ENCODE data around the gene CLBA1.

Gene CLBA1

DNA sequence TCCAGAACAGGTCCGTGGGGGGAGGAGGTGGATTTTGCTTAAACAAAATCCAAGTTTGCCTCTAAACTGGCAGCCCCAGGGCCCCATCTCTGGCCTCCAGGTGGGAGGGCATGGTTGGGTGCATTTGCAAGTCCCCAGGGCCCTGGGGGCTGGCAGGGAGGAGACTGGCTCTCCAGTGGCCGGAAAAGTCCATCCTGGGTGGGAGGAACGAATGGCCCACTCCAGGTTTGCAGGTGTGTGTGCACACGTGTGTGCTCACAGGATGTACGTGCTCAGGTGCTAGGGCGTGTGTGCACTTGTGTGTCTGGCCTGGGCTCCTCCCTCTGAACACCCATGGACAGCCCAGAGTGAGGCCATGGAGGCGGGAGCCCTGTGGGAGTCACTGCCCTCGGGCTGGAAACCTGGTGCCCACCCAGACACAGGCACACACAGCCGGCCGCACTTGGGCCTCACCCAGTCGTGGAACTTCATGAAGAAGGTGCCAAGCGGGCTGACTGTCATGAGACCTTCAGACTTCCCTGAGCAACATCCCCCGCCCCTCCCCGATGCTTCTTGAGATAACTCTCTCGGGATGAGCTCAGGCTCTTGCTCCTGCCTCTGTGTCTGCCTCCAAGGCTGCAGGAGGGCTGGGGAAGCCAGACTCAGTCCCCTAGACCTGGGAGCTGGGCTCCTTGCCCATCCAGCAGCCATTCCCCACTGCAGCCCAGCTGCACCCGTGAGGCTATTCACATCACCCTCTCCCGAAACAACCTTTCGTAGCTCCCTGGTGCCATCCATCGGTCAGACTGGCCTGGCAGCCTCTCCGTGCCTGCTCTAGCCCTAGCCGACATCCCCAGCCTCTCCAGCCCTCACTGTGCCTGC lies 16.8 kb upstream of the CLBA1 start:
- no peak for DNase-seq

DNA sequence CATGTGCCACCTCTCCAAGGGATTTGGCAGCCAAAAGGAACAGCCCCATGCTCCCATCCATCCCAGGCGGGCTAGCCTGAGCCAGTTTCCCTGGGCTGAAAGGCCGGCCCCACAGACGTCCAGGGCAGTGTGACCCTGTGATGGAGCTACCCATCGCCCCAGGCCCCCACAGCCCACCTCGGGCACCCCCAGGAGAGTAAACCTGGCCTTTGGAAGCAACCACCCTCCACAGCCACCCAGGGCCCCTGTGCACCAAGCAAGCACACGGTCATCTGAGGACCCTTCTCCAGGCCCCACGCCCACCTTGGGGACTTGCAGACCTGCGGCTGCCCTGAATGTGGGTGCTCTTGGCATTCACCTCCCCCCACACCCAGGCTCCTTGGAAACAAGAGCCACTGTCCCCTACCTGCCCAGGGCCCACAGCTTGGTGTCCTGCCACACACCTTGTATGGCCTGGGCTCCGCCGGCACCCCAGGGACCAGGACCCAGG lies 15.8 kb upstream of the CLBA1 start:
- no peak for DNase-seq

DNA sequence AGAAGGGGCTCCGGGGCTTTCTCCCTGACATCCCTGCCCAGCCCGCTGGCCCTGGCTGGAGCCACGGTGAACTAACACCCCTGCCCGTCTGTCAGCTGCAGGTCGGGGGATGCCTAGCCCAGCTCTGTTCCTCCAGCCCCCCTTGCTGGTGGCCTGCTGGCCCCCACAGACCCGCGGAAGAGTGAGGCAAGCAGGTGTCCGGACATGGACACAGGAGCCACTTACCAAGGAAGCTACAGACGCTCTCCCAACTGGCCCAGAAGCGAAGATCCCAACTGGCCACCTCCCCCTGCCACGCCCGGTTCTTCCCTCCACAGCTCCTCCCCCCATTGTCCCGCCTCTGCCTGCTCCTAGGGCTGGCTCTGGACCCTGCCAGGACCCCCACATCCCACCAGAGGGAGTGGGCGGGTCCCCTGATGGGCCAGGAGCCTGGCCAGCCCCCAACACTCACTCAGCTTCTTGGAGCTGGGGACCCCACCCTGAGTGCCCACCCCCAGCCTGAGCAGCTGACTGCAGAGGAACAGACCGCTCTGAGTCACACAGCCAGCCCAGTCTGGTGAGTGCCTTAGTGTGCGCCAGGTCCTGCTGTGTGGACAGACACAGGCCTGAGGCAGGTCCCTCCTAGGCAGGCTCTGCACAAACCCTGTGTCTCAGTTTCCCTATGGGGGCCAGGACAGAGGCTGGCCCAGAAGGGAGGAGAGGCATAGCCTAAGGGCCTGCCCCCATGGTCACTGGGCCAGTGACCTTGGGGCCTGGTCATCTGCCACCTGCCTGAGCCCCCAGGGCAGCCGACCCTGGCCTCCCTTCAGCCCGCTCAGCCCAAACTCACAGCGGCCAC lies 15.1 kb upstream of the CLBA1 start:
- peak; percentile 30 to 59 for DNase-seq

DNA sequence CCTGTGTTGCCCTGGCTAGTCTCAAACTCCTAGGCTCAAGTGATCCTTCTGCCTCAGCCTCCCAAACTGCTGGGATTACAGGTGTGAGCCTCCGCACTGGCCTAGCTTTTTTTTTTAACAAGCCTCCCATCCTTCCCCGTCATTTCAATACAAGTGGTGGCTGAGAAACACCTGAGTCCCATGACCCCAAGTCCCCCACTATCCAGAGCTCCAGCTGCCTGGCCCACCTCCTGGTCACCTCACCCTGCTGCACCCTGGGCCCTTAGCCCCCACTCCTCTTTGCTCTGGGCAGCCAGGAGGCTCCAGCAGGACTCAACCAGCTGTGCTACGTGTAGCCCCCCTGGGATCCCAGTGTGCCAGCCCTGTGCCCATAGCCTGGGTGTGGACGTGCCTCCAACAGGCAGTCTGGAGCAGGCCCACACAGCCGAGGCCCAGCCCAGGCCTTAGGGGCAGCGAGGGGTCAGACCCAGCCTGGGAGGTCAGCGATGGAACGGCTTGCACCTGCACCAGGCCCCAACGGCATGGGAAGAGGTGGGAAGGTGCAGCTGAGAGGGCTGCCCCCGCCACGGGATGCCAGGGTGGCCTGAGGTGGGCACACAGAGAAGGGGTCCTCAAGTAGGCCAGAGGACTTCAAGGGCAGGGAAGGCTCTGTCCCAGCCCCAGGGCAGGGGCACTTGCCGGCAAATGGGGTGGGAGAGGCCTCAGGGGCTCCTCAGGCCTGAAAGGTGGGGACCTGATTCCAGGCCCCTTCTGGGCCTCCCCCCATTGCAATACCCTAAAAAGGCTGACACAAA lies 13.9 kb upstream of the CLBA1 start:
- no peak for DNase-seq

DNA sequence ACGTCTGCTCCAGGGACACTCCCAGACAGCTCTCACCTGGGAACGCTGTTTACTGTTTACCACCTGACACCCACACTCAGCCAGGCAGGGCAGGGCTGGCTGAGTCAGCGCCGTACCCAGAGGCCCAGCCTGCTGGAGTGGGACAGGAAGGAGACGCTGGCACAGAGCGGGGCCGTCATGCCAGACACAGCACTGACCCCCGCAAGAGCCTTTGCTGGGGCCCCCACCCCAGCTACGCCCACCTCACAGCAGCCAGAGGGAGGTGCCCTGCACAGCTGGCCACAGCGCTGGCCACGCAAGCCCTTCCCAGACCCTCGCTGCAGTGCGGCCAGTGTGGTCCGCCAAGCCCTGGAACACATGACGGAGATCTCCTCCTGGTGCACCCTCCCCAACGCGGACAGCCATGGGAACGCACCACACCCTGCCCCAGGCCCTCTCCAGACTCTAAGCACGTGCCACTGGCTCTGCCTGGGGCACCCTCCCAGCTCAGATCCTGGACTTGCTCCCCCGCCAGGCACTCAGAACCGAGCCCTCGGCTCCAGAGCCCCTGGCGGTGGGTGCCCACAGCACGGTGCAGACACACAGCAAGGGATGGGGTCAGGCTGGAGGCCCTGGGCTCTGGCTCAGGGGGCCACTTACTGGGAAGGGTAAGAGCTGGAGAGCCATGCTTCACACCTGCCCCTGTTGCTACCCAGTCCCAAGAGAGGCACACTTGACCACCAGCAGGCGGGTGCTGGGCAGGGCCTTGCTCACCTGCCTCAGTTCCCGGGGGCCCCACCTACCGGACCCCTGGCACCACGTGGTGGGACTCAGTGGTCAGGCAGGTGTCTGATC lies 13.1 kb upstream of the CLBA1 start:
- DNase-seq = no peak

DNA sequence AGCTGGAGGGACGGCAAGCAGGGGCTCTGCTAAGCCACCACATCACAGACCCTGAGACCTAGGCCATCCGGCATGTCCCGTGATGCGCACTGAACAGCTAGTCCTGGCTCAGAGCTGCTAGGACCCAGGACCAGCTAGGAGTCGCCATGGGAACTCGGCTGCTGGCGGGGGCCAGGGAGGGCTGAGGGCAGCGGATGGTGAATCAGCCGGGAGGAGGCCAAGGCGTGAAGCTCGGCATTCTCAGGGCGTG lies 12.5 kb upstream of the CLBA1 start:
- no peak for DNase-seq

DNA sequence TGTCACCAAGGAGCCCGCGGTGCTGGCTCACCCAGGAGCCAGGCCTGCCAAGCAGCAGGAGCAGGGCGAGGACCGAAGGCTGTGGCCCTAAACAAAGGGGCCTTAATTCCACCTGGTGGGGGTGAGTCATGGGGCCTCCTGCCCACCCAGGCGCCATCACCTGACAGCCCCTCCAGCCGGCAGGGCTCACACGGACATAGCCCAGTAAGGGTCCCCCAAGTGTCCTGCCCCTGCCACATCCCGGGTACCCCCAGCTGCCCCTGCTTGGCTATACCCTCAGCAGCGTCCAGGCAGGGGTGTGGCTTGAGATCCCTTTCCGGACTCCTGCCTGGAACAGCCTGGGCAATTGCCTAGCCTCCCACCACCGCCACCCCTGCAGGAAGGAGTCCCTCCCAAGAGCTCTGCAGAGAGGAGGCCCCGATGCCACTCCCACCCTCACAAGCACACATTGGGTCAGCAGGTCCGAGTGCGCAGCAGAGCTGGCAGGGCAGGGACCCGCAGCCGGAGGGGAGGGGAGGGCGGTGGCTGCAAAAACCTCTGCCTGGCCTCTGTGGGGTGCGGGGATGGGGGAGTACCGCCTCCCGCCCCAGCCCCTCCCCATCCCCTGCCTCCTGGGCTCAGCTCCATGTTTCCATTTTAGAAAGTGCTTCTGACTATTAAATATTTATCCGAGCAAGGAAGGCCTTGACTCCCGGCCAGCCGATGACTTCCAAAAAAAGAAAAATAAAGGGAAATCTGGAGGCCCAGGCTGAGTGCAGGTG lies 12.0 kb upstream of the CLBA1 start:
- no peak for DNase-seq

DNA sequence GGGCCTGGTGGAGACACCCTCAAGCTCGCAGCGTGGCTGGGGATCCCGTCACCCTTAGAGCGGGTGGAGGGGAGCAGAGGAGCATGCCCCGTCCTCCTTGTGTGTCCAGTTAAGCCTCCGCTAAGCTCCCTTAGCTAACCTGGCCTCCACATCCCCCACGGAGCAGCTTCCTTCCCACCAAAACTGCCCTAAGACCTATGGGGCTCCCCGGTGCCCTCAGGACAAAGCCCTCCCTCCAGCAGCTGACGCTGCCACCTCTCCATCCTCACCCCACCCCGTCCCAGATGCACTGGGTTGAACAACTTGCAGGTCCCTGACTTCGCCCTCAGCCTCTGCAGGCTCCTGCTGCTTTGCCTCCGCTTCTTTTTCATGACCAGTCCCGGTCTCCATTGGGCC lies 11.4 kb upstream of the CLBA1 start:
- DNase-seq = no peak

DNA sequence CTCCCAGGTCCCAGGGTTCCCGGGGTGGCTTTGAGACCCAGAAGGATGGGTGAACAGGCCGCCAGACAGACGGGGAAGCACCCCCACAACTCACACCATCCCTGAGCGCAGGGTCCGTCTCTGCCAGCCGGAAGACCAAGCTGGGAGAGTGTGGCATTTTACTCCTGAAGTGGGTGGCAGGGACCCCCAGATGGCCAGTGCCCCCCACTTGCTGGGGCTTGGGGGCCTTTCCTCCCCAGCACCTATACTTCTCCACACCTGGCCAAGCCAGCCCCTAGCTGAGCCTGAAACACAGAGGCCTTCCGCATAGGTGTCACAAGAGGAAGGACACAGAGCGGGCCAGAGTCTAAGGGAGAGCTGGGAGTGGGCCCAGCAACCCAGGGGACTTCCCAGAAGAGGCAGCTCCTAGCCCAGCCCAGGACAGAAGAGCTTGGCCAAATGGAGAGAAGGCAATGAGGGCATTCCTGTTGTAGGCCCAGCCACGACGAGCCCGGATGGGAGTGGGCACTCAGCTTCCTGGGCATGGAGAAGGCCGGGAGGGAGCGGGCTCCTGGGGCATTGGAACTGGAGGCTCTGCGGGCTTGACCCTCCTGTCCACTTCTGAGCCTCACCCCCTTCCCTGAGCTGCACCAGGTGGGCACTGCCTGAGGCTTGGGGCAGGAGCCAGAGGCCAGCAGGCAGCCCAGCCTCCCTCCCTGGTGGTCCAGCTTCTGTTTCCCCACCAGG lies 10.8 kb upstream of the CLBA1 start:
- DNase-seq = no peak

DNA sequence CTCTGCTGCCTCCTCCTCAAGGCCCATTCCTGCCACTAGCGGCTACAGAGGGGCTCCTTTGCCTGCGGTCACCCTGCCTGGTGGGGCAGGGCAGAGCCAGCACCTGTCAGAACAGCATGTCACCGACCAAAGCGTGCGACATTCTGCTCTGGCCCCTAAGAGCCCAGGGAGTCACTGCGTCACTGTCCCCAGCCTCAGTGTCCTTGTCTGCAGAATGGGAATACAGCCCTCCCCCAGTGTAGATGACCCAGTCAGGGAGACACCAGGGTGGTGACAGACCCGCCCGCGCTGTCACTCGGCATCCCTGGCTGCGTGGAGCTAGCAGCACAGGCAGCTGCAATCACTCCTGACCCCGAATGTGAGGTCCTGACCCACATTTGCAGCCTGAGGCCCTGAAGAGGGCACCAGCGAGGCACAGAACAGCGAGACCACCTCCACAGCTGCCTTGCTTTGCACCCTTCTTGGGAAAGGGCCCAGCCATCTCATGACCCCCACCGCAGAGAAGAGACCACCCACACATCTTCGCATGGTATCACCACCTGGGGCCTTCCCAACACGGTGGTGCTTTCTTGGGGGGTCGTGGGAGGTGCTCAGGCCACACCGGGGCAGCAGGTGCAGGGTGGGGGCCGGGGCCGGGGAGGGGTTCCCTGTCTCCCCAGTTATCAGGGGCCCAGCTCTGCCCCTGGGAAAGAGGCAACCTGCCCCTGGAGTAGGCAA lies 9.9 kb upstream of the CLBA1 start:
- DNase-seq = peak in 1 of 2 donors; percentile 19

DNA sequence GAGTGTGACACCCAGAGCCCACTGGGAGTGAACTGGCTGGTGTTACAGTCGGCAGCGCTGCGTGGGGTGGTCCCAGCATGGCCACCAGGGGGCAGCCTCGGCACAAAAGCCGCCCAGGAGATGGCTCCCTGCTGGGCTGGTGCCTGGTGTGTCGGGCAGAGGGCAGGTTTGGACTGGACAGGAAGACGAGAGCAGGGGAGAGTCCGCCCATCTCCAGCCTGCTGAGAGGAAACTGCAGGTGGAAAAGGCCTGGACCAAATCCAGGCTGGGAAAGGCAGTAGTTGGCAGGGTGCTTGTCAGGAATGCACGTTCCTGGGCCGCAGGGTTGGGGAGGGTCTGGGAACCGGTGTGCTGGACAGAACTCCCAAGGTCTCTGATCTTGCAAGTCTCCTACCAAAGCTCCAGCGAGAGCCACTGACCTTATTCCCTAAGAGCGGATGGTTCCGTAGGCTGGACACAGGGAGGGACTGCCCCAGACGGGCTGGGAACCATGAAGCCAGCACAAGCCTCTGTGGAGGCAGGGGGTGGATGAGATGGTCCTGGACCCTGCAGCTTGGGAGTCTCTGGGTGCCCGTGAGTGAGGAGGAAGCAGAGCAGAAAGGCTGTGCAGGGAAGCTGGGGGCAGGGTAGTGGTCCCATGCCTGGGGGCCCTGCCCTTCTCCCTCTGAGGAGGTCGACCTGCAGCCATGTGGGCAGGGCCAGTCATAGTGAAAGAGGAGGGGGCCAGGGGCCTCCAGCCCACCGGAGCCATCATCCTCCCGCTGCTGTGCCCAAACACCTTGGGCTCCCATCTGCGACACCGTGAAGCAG lies 9.2 kb upstream of the CLBA1 start:
- DNase-seq = peak; percentile 87

DNA sequence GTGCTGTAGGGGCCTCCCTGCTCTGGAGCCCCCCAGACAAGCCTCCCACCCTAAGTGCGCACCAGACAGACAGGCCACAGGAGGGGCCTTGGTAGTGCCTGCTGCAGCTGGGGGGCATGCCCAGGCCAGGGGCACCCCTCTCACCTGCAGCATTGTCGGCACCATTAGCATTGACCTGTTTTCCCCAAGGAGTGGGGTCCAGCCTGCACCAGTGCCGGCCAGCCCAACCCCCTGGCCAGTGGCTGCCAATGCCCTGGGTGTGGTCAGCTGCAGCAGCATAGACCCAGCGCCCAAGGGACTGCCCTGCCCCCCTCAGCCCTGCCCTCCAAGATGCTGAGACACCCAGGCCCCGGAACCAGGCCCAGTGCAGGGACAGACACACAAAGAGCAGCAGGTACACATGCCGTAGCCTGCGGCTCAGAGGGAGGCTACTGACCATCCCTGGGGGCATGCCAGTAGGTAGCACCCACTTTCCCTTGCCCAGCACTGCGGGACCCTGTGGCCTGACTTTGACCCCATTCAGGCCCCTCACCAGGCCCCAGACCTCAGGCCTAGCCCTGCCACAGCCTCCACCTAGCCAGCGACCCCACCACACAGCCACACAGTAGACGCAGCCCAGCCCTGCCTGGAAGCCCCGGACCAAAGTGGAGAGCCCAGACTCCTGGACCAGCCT lies 8.4 kb upstream of the CLBA1 start:
- DNase-seq = no peak

DNA sequence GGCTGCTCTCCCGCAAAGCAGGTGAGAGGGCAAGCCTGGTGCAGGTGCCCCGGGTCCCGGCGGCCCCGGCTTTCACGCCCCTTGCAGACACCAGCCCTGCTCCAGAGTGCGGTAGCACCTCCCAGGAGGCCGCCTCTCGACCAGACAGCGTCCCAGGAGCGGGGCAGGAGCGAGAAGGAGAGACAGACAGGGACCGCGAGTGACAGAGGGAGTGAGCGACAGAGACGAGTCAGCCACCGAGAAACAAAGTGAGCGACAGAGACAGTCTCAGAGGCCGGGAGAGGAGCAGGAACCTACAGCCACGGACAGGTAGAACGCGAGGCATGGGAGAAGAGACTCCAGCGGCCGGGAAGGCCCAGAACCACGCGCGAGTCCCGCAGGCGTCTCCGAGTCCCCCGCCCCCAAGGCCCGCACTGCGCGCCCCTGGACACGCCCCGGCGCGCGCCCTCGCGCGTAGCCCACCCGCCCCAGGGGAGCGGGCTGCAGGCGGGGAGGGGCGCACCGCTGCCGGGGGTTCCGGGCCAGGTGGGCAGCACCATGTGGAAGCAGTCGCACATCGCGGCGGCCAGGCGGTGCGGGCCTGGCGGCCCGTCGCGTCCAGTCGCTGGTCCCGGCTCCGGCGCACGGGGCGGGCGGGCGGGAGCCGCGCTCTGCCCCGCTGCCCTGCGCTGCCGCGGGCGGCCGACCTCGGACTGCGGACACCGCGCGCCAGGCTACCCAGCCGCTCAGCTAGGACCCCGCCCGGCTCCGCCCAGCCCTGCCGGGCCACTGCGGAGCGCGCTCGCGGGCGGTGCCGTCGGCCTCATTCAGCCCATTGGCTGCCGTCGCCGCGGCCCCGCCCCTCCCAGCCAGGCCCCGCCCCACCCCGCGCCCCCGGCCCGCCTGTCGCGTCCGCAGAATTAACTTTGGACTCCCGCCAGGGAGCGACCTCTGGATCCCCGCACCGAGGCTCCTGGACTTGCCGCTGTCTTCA lies 7.6 kb upstream of the CLBA1 start, which contains the start of gene AHNAK2:
Gene AHNAK2, minus strand, starts transcription at position 694 of the 973 bp plus-strand sequence. Its CDS starts 137 bp downstream, at position 557.
- DNase-seq = peak; percentile 65 to 83

DNA sequence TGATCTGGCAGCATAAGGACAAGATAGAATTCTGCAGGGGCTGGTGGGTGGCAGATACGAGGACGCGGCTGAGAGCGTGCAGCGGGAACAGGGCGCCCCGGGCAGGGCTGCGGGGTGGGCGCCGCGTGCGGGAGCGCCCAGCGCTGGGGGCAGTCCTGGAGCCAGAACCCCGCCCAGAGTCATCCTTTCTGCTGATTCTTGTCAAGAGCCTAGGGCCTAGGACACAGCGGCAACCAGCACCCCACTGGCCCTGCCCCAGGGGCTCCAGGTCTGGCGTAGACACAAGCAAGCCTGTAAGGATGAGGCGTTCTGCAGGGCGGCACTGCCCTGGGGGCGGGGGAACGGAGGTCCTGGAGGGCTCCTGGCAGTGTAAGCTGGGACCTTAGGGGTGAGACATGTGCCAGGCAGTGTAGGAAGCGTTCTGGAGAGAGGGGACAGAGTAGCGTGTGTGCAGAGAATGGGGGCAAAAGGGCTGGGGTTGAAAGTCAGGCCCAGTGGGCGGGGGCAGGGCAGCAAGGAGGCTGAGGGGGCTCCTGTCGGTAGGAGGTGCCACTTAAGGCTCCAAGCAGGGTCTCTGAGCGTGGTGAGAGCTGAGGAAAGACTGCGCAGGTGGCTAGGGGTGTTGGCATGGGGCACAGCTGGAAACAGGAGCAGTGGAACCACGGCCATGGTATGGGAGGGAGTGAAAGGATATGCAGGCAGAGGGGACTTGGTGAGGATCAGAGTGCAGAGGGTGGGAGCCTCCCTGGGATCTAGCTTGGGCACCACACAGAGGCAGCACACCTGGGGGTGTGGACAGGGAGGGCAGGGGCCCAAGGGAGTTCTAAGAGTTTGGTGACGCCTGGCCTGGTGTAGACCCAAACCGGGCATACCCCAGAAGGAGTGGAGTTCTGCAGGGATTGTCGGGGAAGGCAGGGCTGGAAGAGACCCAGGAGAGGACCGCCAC lies 6.6 kb upstream of the CLBA1 start:
- no peak for DNase-seq

DNA sequence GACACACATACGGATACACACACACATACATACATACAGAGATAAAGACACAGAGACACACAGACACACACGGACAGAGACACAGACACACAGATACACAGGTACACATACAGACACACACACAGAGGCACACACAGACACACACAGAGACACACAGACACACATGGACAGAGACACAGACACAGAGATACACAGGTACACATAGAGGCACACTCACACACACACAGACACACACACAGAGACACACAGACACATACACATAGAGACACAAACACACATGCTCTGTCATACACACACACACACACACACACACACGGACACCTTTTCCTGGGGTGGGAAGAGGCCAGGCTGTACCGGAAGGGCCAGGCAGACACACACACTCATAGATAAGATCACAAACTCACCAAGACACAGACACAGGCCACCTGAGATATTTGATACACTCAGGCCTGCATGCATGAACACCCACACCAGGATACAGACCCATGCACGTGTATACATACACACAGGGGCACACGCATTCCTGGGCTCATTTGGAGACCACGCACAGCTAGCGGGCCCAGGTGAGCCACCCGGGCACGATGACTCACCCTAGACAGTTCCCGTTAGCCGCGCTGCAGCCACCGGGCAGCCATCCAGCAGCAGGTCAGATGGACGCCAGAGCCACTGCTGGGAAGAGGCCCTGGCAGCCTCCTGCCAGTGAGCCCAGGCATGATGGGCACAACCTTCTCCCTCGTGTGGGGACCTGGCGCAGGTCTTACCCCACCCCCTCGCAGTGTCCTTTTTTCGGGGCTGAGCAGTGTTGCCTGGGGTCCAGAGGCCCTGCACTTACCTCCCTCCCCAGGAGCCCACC lies 5.6 kb upstream of the CLBA1 start:
- no peak for DNase-seq

Data from inflammatory macrophage (primary cell).